Inflammatory macrophage (primary cell): Measurements from ENCODE around the gene SALL2.

Source experiments
- DNase-seq, 2 donors: peaks; one replicate each; pipeline ENCODE4 v3.0.0-alpha.2; 2020 to 2022

Gene SALL2

DNA sequence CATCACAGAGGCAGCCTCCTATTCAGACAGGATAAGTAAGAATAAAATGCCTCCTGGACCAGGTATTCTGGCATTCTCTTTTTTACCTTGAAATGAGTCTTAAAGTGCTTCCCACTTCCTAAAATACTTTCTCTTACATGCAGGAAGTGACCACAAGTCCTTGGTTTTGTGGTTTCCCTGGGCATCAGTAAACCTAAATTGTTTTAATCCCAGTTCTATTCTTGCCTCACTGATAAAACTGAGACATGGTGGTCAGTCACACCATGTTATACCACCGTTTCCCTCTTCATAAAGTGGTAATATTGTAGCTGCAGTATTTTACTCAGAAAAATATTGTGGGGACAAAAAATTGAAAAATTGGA is 1.2 kb upstream of the SALL2 start:
- DNase-seq = no peak

- DNase-seq = no peak
Measured at GRCh38 chr14:21526672-21527317, 649 bp upstream of the SALL2 start.

GRCh38 chr14:21525571-21525961 is 580 bp downstream of the SALL2 start:
- no peak for DNase-seq

DNA sequence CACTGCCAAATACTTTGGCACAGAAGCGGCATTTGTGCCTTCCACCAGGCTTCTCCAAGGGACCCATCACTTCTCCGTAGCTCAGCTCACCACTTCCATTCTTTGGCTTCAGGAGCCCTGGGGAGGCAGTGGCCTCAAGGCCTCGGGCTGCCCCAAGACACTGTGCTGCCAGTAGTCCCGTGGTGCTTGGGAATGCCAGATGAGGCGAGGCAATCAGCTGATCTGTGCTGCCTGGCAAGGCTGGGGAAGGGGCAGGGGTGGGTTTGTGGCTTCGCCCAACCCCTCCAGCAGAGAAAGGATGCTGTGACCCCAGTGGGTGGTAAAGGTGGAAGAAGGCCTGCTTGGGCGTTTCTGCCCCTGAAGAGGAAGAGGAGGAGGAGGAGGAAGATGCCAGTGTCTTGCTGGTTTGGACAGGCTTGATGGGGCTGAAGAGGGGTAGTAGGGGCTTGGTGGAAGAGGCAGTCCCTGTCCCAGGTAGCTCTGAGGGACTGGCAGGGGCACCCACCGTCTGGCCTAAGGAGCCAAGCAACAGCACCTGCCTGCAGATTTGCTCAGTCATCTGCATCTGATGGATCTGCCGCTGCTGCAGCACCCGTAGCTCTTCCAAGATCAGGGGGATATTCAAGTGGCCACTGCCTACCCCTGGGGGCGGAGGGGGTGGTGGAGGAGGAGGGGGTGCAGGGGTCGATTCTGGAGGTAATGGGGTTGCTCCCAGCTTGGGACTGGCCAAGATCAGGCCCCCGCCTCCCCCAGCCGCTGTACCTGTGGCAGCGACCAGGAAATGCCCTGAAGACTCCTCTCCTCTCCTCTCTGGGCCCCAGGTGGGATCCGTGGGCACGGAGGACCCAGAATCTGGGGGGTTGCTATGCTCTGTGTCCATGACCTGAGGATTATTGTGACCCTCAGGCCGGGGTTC is 1.3 kb downstream of the SALL2 start:
- no peak for DNase-seq

DNA sequence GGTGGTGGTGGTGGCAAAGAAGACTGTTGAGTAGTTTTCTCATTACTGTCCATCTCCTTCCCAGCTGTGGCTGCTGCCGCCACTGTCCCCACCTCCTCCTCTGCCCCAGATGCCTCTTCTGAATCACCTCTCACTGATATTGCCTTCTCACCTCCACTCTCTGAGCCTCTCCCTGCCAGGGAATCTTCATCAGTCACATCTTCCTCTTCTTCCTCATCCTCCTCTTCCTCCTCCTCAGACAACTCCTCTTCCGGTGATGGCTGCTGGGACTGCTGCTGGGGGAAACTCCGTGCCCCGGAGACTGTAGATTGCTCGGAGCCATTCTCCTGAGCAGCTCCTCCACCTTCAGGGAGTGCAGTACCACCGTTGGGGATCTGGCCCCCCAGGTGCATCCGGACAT is 2.9 kb downstream of the SALL2 start:
- no peak for DNase-seq

- DNase-seq = no peak
Measured at GRCh38 chr14:21521501-21521900, 4.6 kb downstream of the SALL2 start.

- no peak for DNase-seq
Measured at GRCh38 chr14:21520767-21521166, 5.4 kb downstream of the SALL2 start.

GRCh38 chr14:21518725-21519124 is 7.4 kb downstream of the SALL2 start:
- DNase-seq = no peak

DNA sequence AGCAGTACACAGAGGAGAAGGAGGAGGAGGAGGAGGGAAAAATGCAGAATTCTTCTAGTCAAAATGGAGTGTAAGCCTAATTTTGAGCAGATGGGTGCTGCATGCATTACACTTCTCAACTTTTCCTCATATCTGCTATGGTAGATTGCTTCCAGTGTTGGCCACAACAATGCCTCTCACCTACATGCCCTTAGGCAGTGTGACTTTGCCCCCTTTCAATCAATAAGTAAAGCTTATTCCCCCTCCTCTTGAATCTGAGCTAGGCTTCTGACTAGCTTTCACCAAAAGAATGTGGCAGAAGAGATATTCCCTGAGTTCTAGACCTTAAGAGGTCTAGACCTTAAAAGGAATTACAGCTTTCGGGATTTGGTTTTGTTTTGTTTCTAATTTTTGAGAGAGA is 11.8 kb downstream of the SALL2 start:
- no peak for DNase-seq

DNA sequence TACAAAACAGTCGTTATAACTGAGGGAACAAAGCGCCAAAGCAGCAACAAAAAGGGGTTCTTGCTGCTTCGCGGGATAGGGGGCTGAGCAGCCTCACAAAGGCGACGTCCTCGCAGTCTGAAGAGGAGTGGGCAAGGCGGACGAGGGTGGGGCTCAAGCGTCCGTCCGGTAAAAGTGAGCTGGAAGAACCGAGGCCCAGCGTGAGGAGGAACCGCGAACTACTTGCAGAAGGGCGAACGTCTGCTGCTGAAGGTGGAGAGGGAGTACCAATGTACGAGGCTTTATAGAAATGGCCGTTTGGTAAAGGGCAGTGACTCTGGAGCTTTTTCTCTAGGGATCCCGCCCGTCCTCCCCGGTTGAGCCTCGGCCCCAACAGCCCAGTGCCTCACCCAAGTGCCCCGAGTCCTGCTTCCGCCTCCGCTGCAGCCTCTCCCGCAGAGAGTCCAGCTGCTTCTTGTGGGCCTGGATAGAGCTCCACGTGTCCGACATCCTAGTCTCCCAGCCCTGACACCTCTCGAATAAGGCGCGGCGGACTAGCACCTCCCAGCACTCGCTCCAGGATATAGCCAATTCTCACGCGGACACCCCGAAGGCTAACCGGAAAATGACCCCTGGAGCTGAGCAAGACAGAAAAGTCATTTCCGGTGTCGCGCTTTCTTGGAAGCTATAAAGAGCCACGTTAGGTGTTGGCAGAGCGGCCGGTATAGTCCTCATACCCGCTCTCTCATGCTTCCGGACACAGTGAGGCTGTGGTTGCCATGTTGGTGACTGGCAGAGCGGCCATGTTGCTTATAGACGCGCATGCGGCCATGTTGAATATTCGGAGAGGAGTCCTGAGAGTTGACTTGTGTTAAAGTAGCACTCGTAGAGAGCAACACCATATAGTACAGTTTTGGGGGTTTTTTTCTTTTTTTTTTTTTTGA is 15.2 kb downstream of the SALL2 start, which contains the start of gene METTL3:
TSS of gene METTL3 (minus strand) at position 606 of the 923 bp plus-strand sequence. CDS start at position 489, 117 bp downstream.
- DNase-seq = peak; percentile 99

- DNase-seq = no peak
Measured at GRCh38 chr14:21509432-21510143, 16.6 kb downstream of the SALL2 start.

DNA sequence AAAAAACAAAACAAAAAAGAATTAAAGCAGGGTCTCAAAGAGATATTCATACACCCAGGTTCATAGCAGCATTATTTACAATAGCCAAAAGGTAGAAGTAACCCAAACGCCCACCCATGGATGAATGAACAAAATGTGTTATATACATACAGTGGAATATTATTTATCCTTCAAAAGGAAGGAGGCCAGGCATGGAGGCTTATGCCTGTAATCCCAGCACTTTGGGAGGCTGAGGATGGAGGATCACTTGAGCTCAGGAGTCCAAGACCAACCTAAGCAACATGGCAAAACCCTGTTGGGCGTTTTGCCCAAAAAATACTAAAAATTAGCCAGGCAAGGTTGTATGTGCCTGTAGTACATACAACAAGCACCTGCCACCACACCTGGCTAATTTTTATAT is 19.6 kb downstream of the SALL2 start:
- DNase-seq = no peak

GRCh38 chr14:21505012-21505553 is 21.1 kb downstream of the SALL2 start:
- peak in 1 of 2 donors; percentile 8 for DNase-seq

DNA sequence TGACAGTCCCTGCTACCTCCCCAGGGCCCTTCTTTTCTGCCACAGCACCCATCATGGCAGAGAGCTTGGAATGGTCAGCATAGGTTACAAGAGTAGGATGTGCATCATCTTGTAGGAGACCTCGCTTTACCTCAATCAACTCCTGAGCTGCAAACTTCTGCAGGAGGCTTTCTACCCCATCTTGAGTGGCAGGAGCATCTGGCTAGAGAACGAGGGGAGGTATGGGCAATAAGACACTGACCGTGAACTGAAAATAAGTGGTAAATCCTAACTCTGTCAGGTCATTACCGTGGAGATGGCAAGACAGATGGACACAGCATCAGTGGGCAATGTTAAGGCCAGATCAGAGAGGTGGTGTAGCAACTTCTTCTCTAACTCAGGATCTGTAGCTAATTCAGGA is 22.8 kb downstream of the SALL2 start:
- no peak for DNase-seq

DNA sequence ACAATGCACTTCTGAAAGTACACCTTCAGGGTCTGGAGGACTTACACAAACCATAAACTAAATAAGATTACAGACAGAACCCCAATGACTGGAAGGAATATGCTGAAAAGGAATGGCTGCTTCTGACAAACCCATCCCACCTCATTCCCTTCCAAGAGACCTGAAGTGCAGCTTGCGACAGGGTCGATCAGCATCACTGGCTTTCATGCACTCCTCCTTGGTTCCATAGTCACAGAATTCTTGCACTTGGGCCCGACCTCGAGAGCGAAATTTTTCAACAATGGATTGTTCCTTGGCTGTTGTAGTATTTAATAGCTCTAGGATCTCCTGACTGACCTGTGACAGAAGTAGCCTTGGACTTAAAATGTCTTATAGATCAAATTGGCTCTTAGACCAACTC is 24.6 kb downstream of the SALL2 start:
- DNase-seq = no peak

GRCh38 chr14:21498540-21499526 is 27.3 kb downstream of the SALL2 start:
- peak; percentile 32 to 44 for DNase-seq

DNA sequence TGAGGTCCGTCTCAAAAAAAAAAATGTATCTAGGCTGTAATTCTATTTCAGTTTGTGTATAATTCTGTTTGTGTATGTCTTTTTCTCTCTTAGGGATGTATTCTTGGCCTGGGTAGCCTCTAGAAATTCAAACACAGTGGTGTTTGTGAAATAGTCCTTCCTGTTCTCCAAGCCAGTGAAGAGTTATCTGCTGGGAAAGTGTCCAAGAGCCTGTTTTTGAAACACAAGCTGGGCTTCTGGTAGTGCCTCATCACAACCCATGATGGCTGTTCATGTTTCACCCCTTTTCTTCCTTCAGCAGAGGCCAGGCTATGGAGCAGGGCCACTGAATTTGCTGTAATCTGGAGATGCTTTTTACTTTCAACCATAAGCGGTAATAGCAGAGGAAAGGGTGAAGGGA is 29.7 kb downstream of the SALL2 start:
- no peak for DNase-seq

GRCh38 chr14:21494902-21495762 is 31.0 kb downstream of the SALL2 start:
- DNase-seq = no peak

DNA sequence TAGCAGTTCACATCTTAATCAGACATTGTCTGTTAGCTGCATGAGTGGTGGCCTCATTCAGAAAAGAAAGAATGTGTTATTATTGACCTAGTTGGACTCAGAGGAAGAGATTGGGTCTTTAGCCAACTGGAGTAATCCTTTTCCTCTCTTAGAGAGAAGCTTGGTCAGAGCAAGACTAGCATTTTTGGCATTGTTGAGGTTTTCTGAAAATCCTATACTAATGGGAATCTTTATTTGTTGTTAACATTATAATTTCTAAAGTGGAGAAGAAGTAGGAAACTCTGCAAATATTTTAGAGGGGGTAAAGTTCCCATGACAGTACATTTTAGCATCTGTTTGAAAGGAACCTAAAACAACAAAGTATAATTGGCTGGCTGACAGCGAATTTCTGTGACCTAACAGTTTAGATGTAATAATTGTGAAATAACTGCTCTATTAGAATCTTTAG is 39.5 kb downstream of the SALL2 start:
- no peak for DNase-seq
